NB4 (cell line): ENCODE measurements around the gene TRMT44.

Experiments used
- CTCF ChIP-seq: IDR thresholded peaks from one replicate; pipeline ENCODE4 v1.5.1; 2012; ENCODE audit warnings: low read depth, low read length
- MAX ChIP-seq: IDR thresholded peaks from 2 replicates; pipeline ENCODE4 v1.6.1; 2011; ENCODE audit warnings: low read depth, low read length
- MYC ChIP-seq: IDR thresholded peaks from 2 replicates; pipeline ENCODE4 v1.6.1; 2011; ENCODE audit warnings: low read depth, low read length
- POLR2A ChIP-seq: IDR thresholded peaks from 2 replicates; pipeline ENCODE4 v1.6.1; 2011; ENCODE audit warnings: mild to moderate bottlenecking; ENCODE audit not compliant: insufficient read length; ENCODE audit errors: extremely low read depth

GRCh38 chr4:8417071-8417614 is 23.4 kb upstream of the TRMT44 start:
- TF ChIP-seq CTCF = no peak
- no peak for TF ChIP-seq MAX
- no peak for TF ChIP-seq POLR2A
- TF ChIP-seq MYC = no peak
